ENCODE data around the gene SOX6.
A peak's percentile ranks its signal among the peaks of the same experiment; 100 is the strongest.

Gene SOX6

GRCh38 chr11:16226245-16226644 is 130.1 kb downstream of the SOX6 start:
- Histone ChIP-seq H3K79me2 (ENCODE audit: insufficient read depth, low read length) (no peaks in the 10 kb centered on the region), H3K27me3 (ENCODE audit: insufficient read depth, low read length, poor library complexity, severe bottlenecking) (no peaks in the 10 kb centered on the region), H3F3A (ENCODE audit: low read depth) (no peaks in the 10 kb centered on the region), H3K9me3 (ENCODE audit: insufficient read depth, low read depth, low read length) (no peaks in the 10 kb centered on the region), H3K36me3 (ENCODE audit: insufficient read depth, low read length) (no peaks in the 10 kb centered on the region), H3K4me3 (ENCODE audit: low read length, poor library complexity, severe bottlenecking) (no peak overlapping the region), H3K9me2 (replicated peaks; ENCODE audit: low read depth, low read length) (no peaks in the 10 kb centered on the region), H4K20me1 (ENCODE audit: insufficient read depth, low read length, poor library complexity, severe bottlenecking) (no peaks in the 10 kb centered on the region), H3K4me1 (ENCODE audit: insufficient read depth, low read length, poor library complexity, severe bottlenecking) (peaks cover 4% of the 10 kb centered on the region), H3K4me2 (ENCODE audit: low read depth, low read length, poor library complexity, severe bottlenecking) (peak overlapping the region; percentile 15), H3K9ac (ENCODE audit: low read depth, low read length, poor library complexity, severe bottlenecking) (no peak overlapping the region), H2AFZ (ENCODE audit: low read length) (peak overlapping the region; percentile 71)
- TF ChIP-seq EZH2phosphoT487 (IDR thresholded peaks at IDR 0.05; ENCODE audit: borderline replicate concordance): no peak
- no peak for TF ChIP-seq CTCF (conservative IDR thresholded peaks at IDR 0.05; ENCODE audit: low read length)

DNA sequence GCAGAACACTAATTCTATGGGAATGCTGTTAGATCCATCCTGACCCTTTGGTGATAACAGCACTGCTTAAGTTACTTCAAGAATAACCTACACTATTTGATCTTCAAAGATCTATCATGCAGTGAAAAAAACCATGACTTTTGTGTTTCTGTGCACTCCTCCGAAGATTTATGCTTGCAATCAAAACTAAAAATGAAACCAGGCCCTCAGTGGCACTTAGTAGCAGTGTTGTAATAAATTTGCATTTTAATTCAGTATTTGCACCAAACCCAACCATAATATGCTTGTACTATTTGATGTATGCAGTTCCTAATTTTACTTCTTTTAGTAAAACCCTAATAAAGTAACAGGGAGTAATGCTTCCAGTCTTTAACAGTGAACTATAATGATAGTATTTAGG is 130.7 kb downstream of the SOX6 start:
- Histone ChIP-seq H3K36me3 (ENCODE audit: insufficient read depth, low read length) (no peaks in the 10 kb centered on the region), H3K9me2 (replicated peaks; ENCODE audit: low read depth, low read length) (no peaks in the 10 kb centered on the region), H3K79me2 (ENCODE audit: insufficient read depth, low read length) (no peaks in the 10 kb centered on the region), H3K9ac (ENCODE audit: low read depth, low read length, poor library complexity, severe bottlenecking) (no peak overlapping the region), H3K4me3 (ENCODE audit: low read length, poor library complexity, severe bottlenecking) (no peak overlapping the region), H4K20me1 (ENCODE audit: insufficient read depth, low read length, poor library complexity, severe bottlenecking) (no peaks in the 10 kb centered on the region), H2AFZ (ENCODE audit: low read length) (peak overlapping the region; percentile 5; the same call in 1 of the 2 replicates), H3K9me3 (ENCODE audit: insufficient read depth, low read depth, low read length) (no peaks in the 10 kb centered on the region), H3K4me2 (ENCODE audit: low read depth, low read length, poor library complexity, severe bottlenecking) (peak overlapping the region; percentile 15), H3K4me1 (ENCODE audit: insufficient read depth, low read length, poor library complexity, severe bottlenecking) (peaks cover 4% of the 10 kb centered on the region), H3K27me3 (ENCODE audit: insufficient read depth, low read length, poor library complexity, severe bottlenecking) (no peaks in the 10 kb centered on the region), H3F3A (ENCODE audit: low read depth) (no peaks in the 10 kb centered on the region)
- no peak for TF ChIP-seq CTCF (conservative IDR thresholded peaks at IDR 0.05; ENCODE audit: low read length)
- TF ChIP-seq EZH2phosphoT487 (IDR thresholded peaks at IDR 0.05; ENCODE audit: borderline replicate concordance): no peak

- H4K20me1 ChIP-seq (ENCODE audit: insufficient read depth, low read length, poor library complexity, severe bottlenecking): no peaks in the 10 kb centered on the region
- no peaks in the 10 kb centered on the region for H3K79me2 ChIP-seq (ENCODE audit: insufficient read depth, low read length)
- no peak overlapping the region for H3K4me2 ChIP-seq (ENCODE audit: low read depth, low read length, poor library complexity, severe bottlenecking)
- peaks cover 4% of the 10 kb centered on the region for H3K4me1 ChIP-seq (ENCODE audit: insufficient read depth, low read length, poor library complexity, severe bottlenecking)
- H3K9me2 ChIP-seq (replicated peaks; ENCODE audit: low read depth, low read length): no peaks in the 10 kb centered on the region
- H3K9ac ChIP-seq (ENCODE audit: low read depth, low read length, poor library complexity, severe bottlenecking): no peak overlapping the region
- TF ChIP-seq EZH2phosphoT487 (IDR thresholded peaks at IDR 0.05; ENCODE audit: borderline replicate concordance) (no peak), CTCF (conservative IDR thresholded peaks at IDR 0.05; ENCODE audit: low read length) (no peak)
- H3K36me3 ChIP-seq (ENCODE audit: insufficient read depth, low read length): no peaks in the 10 kb centered on the region
- no peaks in the 10 kb centered on the region for H3F3A ChIP-seq (ENCODE audit: low read depth)
- H3K9me3 ChIP-seq (ENCODE audit: insufficient read depth, low read depth, low read length): no peaks in the 10 kb centered on the region
- H3K27me3 ChIP-seq (ENCODE audit: insufficient read depth, low read length, poor library complexity, severe bottlenecking): no peaks in the 10 kb centered on the region
- 0 out of 2 replicates have a peak overlapping the region, but pooled peaks have one; percentile 11 for H2AFZ ChIP-seq (ENCODE audit: low read length)
- no peak overlapping the region for H3K4me3 ChIP-seq (ENCODE audit: low read length, poor library complexity, severe bottlenecking)
These were observed 132.8 kb downstream of the SOX6 start for GRCh38 chr11:16223558-16223957.

Data from Loucy (cell line).